Testis (tissue), 3 donors: ENCODE results near the gene GTPBP1. TPM values are rescaled to one million over a fixed set of nuclear protein-coding genes. Genes with fewer than 3 reads are reported as not detected.

Experiments used
- DNase-seq: peaks from one replicate; pipeline ENCODE4 v3.0.0-alpha.2; 2019
- H3K27ac ChIP-seq, 2 donors: fragments of 200-600 bp; sonication (generic); one replicate each; pipeline ENCODE4 v1.5.1; 2019
- H3K27me3 ChIP-seq: fragments of 200-600 bp; sonication (generic); one replicate; pipeline ENCODE4 v1.5.1; 2019
- H3K36me3 ChIP-seq: fragments of 200-600 bp; sonication (generic); one replicate; pipeline ENCODE4 v1.5.1; 2017; ENCODE audit warnings: low read depth; ENCODE audit errors: missing control alignments
- H3K4me1 ChIP-seq: fragments of 200-600 bp; sonication (generic); one replicate; pipeline ENCODE4 v1.5.1; 2019
- H3K4me3 ChIP-seq, 2 donors: fragments of 200-600 bp; sonication (generic); one replicate each; pipeline ENCODE4 v1.5.1; 2017 to 2019
- H3K9me3 ChIP-seq: fragments of 200-600 bp; sonication (generic); one replicate; pipeline ENCODE4 v1.5.1; 2017
- CTCF ChIP-seq, 3 experiments: fragments of 450-650 bp in 2 of 3; fragments of 200-600 bp in 1 of 3; sonication (generic) in 1 of 3; IDR thresholded peaks; one replicate each; pipeline ENCODE4 v1.5.1; 2016 to 2019; ENCODE audit warnings: antibody characterized with exemption in 3 of 3, mild to moderate bottlenecking in 2 of 3, moderate library complexity in 1 of 3
- POLR2A ChIP-seq: fragments of 450-650 bp; IDR thresholded peaks from one replicate; pipeline ENCODE4 v1.6.1; 2017; ENCODE audit warnings: antibody characterized with exemption, mild to moderate bottlenecking, moderate library complexity
- WGBS, 2 donors: methylation state at CpG; one replicate each; pipeline ENCODE4 v1.1.5; 2018; 5-methylcytosine and 5-hydroxymethylcytosine counted together
- intact Hi-C: fragments of 100-400 bp; cut with DNase I; formaldehyde crosslinking; loops from one replicate; pipeline ENCODE4 v1.15.1; 2023; ENCODE audit warnings: low total_unique reads
- polyA plus RNA-seq: library from polyadenylated mRNA; stranded (reverse); fragments of 350-450 nt; fragmentation: Illumina TruSeq; extraction: RNeasy Lipid Tissue Mini Kit (QIAGEN cat#74804); gene quantifications from one replicate; pipeline ENCODE4 v1.2.3, GENCODE V29; 2014; ENCODE audit warnings: low read depth, low replicate concordance; ENCODE audit not compliant: insufficient read depth
- small RNA-seq, 2 donors: library from RNA; depleted of rRNA; stranded (forward); fragments of <200 nt; gene quantifications; one replicate each; pipeline ENCODE3, GENCODE V24; 2016
- total RNA-seq, 2 donors: library from RNA; depleted of rRNA; stranded (reverse); fragments of >200 nt; gene quantifications; one replicate each; pipeline ENCODE4 v1.2.3, GENCODE V29; 2016

The GTPBP1 gene
- total and polyA plus RNA-seq, 3 donors from 2014 or later: 53.1 to 89.8 (median 81.5) TPM

GRCh38 chr22:38782402-38783094 is 76.8 kb downstream of the GTPBP1 start:
- no peak overlapping the region for H3K27ac ChIP-seq
- intact Hi-C loops: no loop called here
- WGBS, 2 donors: 66 to 78% methylated on average over 11 to 13 of the region's 13 CpGs

More at GRCh38 chr22:38782402-38783094, 76.8 kb downstream of the GTPBP1 start:
- no peak overlapping the region for H3K4me3 ChIP-seq
- no peaks in the 10 kb centered on the region for H3K27me3 ChIP-seq
- no peaks in the 10 kb centered on the region for H3K36me3 ChIP-seq
- no peak for DNase-seq
- H3K9me3 ChIP-seq: no peaks in the 10 kb centered on the region
- TF ChIP-seq CTCF (IDR thresholded peaks at IDR 0.05): no peak
- no peak for TF ChIP-seq POLR2A
- H3K4me1 ChIP-seq: peaks cover 25% of the 10 kb centered on the region

Small RNAs within 50 kb of the gene (small RNA-seq; reads per million reads assigned to genes)
- 0 reads per million in 2 donors for gene AL021707.8

Other genes with a start within 250 kb of the GTPBP1 start
- gene KDELR3, start 237.8 kb upstream of the GTPBP1 start, total RNA-seq: 1 to 10 TPM; 6.7 to 8.6 TPM
- gene KDELR3, start 237.8 kb upstream of the GTPBP1 start, polyA plus RNA-seq: 10.4 TPM
- gene DDX17, start 199.6 kb upstream of the GTPBP1 start, total RNA-seq: 100 to 1,000 TPM; 964 to 995 TPM
- gene DDX17, start 199.6 kb upstream of the GTPBP1 start, polyA plus RNA-seq: 259 TPM
- 10 to 100 TPM in 1 of 2 donors, 1 to 10 TPM in 1; 8.9 to 17.6 TPM for gene DMC1, start 135.8 kb upstream of the GTPBP1 start, total RNA-seq
- gene DMC1, start 135.8 kb upstream of the GTPBP1 start, polyA plus RNA-seq: 18.3 TPM
- 10 to 100 TPM; 16.3 to 41.8 TPM for gene FAM227A, start 49.6 kb upstream of the GTPBP1 start, total RNA-seq
- 18.0 TPM for gene FAM227A, start 49.6 kb upstream of the GTPBP1 start, polyA plus RNA-seq
- 10 to 100 TPM; 24.9 to 30.9 TPM for gene CBY1, start 49.3 kb upstream of the GTPBP1 start, total RNA-seq
- gene CBY1, start 49.3 kb upstream of the GTPBP1 start, polyA plus RNA-seq: 50.8 TPM
- gene TOMM22, start 24.0 kb upstream of the GTPBP1 start, total RNA-seq: 10 to 100 TPM; 44.3 to 57.6 TPM
- 95.1 TPM for gene TOMM22, start 24.0 kb upstream of the GTPBP1 start, polyA plus RNA-seq
- 10 to 100 TPM; 70.3 to 91.0 TPM for gene JOSD1, start 5.0 kb upstream of the GTPBP1 start, total RNA-seq
- gene JOSD1, start 5.0 kb upstream of the GTPBP1 start, polyA plus RNA-seq: 40.9 TPM
- gene SUN2, start 50.1 kb downstream of the GTPBP1 start, total RNA-seq: 100 to 1,000 TPM; 295 to 331 TPM
- 90.8 TPM for gene SUN2, start 50.1 kb downstream of the GTPBP1 start, polyA plus RNA-seq
- 10 to 100 TPM; 54.4 to 76.8 TPM for gene DNAL4, start 88.2 kb downstream of the GTPBP1 start, total RNA-seq
- 107 TPM for gene DNAL4, start 88.2 kb downstream of the GTPBP1 start, polyA plus RNA-seq
- 10 to 100 TPM; 12.6 to 14.1 TPM for gene NPTXR, start 138.1 kb downstream of the GTPBP1 start, total RNA-seq
- gene NPTXR, start 138.1 kb downstream of the GTPBP1 start, polyA plus RNA-seq: 3.9 TPM
- 10 to 100 TPM; 30.1 to 33.1 TPM for gene CBX6, start 166.3 kb downstream of the GTPBP1 start, total RNA-seq
- gene CBX6, start 166.3 kb downstream of the GTPBP1 start, polyA plus RNA-seq: 18.7 TPM